HG03045 (cell line): ENCODE measurements around the gene ZNF736.
"Not testable (repeated sequence)": the region's sequence is repeated elsewhere in the genome, so short reads cannot be mapped to it uniquely, and the experiment has no call there.

ENCODE experiments used
- ATAC-seq: cut with Tn5 transposase; IDR thresholded peaks from one replicate; pipeline ENCODE4 v1.9.1; 2021; ENCODE audit warnings: mild to moderate bottlenecking, moderate library complexity; ENCODE audit not compliant: unreplicated experiment

The ZNF736 gene

GRCh38 chr7:64313740-64314491, at the start of gene ZNF736:
ZNF736 (plus strand) TSS chr7:64313961; CDS start chr7:64314151, 190 bp downstream.
- ATAC-seq, result peak; percentile 100

- no peak for ATAC-seq
Measured at GRCh38 chr7:64266341-64266919, 47.3 kb upstream of the ZNF736 start.

DNA sequence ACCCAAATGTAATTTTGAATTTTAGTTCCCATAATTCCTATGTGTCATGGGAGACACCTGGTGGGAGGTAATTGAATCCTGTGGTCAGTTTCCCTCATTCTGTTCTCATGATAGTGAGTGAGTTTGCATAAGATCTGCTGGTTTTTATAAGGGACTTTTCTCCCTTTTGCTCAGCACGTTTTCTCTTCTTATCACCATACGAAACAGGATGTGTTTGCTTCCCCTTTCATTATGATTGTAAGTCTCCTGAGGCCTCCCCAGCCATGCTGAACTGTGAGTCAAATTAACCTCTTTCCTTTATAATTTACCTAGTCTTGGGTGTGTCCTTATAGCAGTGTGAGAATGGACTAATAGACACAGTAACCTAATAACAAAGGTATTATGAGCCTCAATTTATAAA, 36.1 kb upstream of the ZNF736 start:
- no peak for ATAC-seq

- ATAC-seq, result no peak
Measured at GRCh38 chr7:64294701-64295420, 18.9 kb upstream of the ZNF736 start.

GRCh38 chr7:64297418-64297817, 16.3 kb upstream of the ZNF736 start:
- ATAC-seq, result not testable (repeated sequence)

- ATAC-seq, result no peak
Measured at GRCh38 chr7:64300641-64301405, 12.9 kb upstream of the ZNF736 start.

DNA sequence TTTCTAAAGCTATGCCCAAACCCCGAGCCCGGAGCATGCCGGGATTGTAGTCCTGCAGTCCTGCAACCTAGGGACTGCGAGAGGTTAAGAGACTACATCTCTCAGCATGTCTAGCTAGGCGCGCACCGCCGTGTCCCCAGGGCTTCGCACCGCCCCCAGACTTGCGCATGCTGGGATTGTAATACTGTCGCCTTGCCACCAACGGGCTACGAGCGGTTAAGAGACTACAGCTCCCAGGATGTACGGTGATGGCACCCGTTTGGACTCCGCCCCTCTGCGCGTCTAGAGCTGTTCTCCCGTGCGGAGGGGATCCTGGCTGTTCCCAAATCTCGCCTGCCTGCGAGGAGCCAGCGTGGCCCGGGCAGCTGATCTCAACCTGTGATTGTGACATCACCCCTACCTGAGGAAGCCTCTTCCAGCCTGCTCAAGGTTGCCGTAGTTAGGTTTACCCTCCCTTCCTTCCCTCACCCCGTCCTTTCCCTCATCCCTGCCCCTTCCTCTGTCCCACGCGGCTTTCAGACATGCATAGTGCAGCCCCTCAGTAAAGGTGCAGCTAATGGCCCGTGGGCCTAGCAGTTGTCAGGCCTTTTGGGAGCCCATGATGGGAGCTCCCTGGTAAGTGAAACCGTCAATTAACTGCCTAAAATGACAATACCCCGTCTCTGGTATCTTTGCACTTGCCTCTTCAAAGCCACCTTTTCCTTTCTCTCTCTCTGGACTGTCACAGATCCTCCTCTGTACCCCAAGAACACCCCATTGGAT, 6.3 kb upstream of the ZNF736 start:
- peak; percentile 99 for ATAC-seq

- no peak for ATAC-seq
Measured at GRCh38 chr7:64308016-64308270, 5.8 kb upstream of the ZNF736 start.

DNA sequence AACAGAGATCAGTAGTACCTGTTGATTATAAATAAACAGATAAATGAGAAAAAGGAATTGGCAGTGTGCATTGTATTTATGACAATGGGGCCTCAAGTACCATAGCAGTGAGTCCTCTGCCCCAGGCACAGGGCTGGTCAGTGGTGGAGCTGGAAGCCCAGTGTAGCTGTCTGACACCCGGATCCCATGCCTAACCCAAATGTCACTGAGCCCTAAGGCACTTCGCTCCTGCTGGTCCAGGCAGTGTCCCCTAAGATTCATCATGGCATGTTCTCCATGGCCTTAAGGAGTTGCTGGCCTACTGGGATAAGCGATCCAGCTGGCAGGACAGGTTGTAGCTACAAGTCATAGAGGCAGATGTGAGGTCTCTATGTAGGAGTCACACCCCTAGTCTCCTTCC, 3.3 kb upstream of the ZNF736 start:
- ATAC-seq, result no peak

DNA sequence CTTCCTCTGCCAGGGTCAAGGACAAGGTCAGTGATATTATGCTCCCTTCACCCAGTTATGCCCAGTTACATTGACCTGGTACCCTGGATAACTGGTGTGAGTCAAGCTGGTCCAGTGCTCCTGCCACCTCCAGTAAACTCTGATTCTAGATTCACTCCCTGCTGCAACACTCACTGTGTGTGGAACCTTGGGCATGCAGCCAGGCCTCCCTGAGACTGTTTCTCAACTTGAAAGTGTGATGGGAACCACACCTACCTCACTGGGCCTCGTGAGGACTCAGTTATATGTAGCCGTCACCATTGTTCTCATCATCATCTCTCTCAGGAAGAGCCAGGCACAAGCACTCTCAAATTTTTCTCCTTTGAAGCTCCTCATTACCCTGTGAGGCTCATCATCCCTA, 935 bp upstream of the ZNF736 start:
- ATAC-seq, result no peak

- ATAC-seq, result no peak
Measured at GRCh38 chr7:64314566-64314965, 805 bp downstream of the ZNF736 start.

GRCh38 chr7:64316031-64316742, 2.4 kb downstream of the ZNF736 start:
- ATAC-seq, result not testable (repeated sequence)

- no peak for ATAC-seq
Measured at GRCh38 chr7:64320547-64321513, 7.1 kb downstream of the ZNF736 start.

DNA sequence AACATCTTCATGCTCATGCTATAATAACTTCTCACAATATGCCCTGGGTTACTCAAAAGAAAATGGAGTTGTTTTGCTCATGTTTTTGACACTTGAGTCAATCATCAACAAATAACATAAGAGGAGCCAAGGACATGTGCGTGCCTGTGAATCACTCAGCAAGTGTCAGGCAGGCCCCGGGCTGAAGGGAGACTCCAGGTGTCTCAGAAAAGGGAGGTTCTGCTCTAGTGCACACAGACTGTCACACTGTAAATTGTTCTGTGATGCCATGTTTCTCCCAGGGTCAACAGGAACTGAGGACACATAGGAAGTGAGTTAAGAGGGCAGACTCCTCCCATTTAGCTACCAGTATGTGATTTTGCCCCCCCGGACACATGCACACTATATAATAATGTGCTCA, 10.4 kb downstream of the ZNF736 start:
- not testable (repeated sequence) for ATAC-seq

- not testable (repeated sequence) for ATAC-seq
Measured at GRCh38 chr7:64348713-64349210, 35.0 kb downstream of the ZNF736 start.

- no peak for ATAC-seq
Measured at GRCh38 chr7:64359543-64359942, 45.8 kb downstream of the ZNF736 start.

DNA sequence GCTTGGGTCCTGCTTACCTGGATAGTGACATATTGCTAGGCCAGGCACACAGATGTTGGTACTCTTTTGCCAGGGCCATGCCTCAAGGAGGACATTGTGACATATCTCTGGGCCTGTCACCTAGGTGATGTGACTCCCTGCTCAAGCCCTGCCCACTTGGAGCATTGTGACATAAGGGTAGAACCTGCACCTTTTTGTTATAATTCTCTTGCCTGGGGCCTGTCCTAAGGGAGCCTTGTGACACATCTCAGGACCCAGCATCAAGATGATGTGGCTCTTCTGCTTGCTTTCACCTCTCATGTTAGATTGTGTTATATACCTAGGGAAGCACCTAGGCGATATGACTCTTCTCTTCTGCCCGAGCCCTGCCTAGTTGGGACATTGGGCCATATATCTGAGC, 57.4 kb downstream of the ZNF736 start:
- ATAC-seq, result no peak

DNA sequence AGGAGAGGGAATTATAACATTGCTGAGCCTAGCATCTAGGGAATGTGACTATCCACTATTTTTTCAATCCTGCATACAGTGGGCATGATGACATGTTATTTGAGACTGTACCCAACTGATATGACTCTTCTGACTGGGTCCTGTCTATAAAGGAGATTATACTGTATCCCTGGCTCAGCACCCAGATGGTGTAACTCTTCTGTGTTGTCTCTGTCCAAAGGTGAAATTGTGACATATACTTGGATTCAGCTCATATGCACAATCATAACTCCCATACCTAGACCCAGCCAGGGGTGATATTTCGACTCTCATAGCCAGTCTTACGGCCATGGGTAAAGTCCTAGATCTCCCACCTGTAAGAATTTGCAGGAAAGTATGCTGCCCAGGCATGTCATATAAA, 59.3 kb downstream of the ZNF736 start:
- ATAC-seq, result no peak

DNA sequence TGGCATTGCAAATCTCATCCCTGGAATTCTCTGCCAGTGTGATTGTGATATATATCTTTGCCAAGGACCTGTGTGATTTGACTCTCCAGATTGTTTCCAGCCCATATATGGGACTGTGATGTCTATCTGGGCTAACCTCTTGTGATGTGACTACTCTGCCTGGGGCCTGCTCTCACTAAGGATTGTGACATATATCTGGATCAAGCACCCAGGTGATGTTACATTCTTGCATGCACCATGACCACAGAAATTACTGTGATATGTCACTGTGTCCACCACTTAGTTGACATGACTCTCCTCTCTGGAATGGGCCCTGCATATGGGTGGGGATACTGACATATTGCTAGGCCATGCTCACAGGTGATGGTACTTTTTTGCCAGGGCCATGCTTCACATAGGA, 86.6 kb downstream of the ZNF736 start:
- ATAC-seq, result no peak
